Superior temporal gyrus (tissue), 1 donor: Measurements from ENCODE around the gene FCER2.

Experiments used
- DNase-seq: peaks from one replicate; pipeline ENCODE4 v3.0.0-alpha.2; 2016; ENCODE audit errors: extremely low spot score

FCER2 gene

GRCh38 chr19:7701049-7701653 lies 780 bp downstream of the FCER2 start:
- no peak for DNase-seq

- DNase-seq, result no peak
Observed at GRCh38 chr19:7699417-7700401, 2.2 kb downstream of the FCER2 start.

- no peak for DNase-seq
Observed at GRCh38 chr19:7699003-7699402, 2.9 kb downstream of the FCER2 start.

- DNase-seq, result no peak
Observed at GRCh38 chr19:7698583-7698982, 3.3 kb downstream of the FCER2 start.

- DNase-seq, result no peak
Observed at GRCh38 chr19:7697721-7698287, 4.1 kb downstream of the FCER2 start.

- no peak for DNase-seq
Observed at GRCh38 chr19:7694499-7694898, 7.4 kb downstream of the FCER2 start.

- DNase-seq, result no peak
Observed at GRCh38 chr19:7692417-7693088, 9.4 kb downstream of the FCER2 start.

- DNase-seq, result no peak
Observed at GRCh38 chr19:7691497-7691896, 10.4 kb downstream of the FCER2 start.

- DNase-seq, result no peak
Observed at GRCh38 chr19:7690779-7691258, 11.1 kb downstream of the FCER2 start.

- DNase-seq, result no peak
Observed at GRCh38 chr19:7689165-7689564, 12.8 kb downstream of the FCER2 start.

GRCh38 chr19:7687177-7687576 lies 14.8 kb downstream of the FCER2 start:
- DNase-seq, result no peak

- DNase-seq, result no peak
Observed at GRCh38 chr19:7685546-7686445, 16.1 kb downstream of the FCER2 start.

GRCh38 chr19:7682175-7682855 lies 19.6 kb downstream of the FCER2 start:
- DNase-seq, result no peak

- DNase-seq, result peak; percentile 68
Observed at GRCh38 chr19:7681340-7682174, 20.4 kb downstream of the FCER2 start.

- peak; percentile 86 for DNase-seq
Observed at GRCh38 chr19:7680606-7681339, 21.2 kb downstream of the FCER2 start, which contains the start of gene TRAPPC5. TSS of gene TRAPPC5 (plus strand) at chr19:7680833. CDS start at chr19:7682254, 1,421 bp downstream.

- no peak for DNase-seq
Observed at GRCh38 chr19:7679771-7680605, 21.9 kb downstream of the FCER2 start.

GRCh38 chr19:7678971-7679751 lies 22.8 kb downstream of the FCER2 start:
- peak; percentile 16 for DNase-seq
